HFFc6 (cell line): ENCODE results near the gene STRN. TPM values are rescaled to one million over a fixed set of nuclear protein-coding genes. Genes with fewer than 3 reads are reported as not detected.
A peak's percentile ranks its signal among the peaks of the same experiment; 100 is the strongest.
"Not testable (repeated sequence)": the region's sequence is repeated elsewhere in the genome, so short reads cannot be mapped to it uniquely, and the experiment has no call there.

Experiments used
- DNase-seq: peaks from one replicate; pipeline ENCODE4 v3.0.0-alpha.2; 2018
- H3K27ac Mint-ChIP-seq: 2 replicates; pipeline ENCODE4 v1.8.0; 2020; ENCODE audit warnings: mild to moderate bottlenecking, mixed read lengths
- H3K27me3 Mint-ChIP-seq: 2 replicates; pipeline ENCODE4 v1.8.0; 2021; ENCODE audit warnings: mild to moderate bottlenecking, moderate library complexity, mixed read lengths; ENCODE audit not compliant: insufficient read depth
- H3K36me3 Mint-ChIP-seq: 2 replicates; pipeline ENCODE4 v1.8.0; 2021; ENCODE audit warnings: low read depth, mixed read lengths
- H3K4me1 Mint-ChIP-seq: 2 replicates; pipeline ENCODE4 v1.8.0; 2020; ENCODE audit warnings: low read depth, mixed read lengths
- H3K4me3 Mint-ChIP-seq: 2 replicates; pipeline ENCODE4 v1.8.0; 2020; ENCODE audit warnings: mild to moderate bottlenecking, moderate library complexity, mixed read lengths
- H3K9me3 Mint-ChIP-seq: 2 replicates; pipeline ENCODE4 v1.8.0; 2020; ENCODE audit warnings: mild to moderate bottlenecking, mixed read lengths
- CTCF ChIP-seq: fragments of 200-600 bp; sonication (generic); IDR thresholded peaks from 2 replicates; pipeline ENCODE4 v1.5.0; 2021; ENCODE audit warnings: antibody characterized with exemption, mild to moderate bottlenecking
- total RNA-seq, 6 experiments: library from RNA; stranded (reverse); fragmentation: NEBNext Ultra II Directional; extraction: Animal tissue kit (Norgen Biotek cat#: 25700); gene quantifications; 2 replicates in 1 of 6; 3 replicates in 5 of 6; pipeline ENCODE4 v1.2.3, GENCODE V29; 2021

STRN gene
- total RNA-seq, 6 experiments from 2014 or later: 15.4 to 22.4 (median 20.0) TPM

GRCh38 chr2:36951027-36951518 is 15.3 kb downstream of the STRN start:
- DNase-seq: no peak
- H3K4me1 Mint-ChIP-seq: peaks cover 39% of the 10 kb centered on the region
- no peaks in the 10 kb centered on the region; the same call in 1 of the 2 replicates for H3K27me3 Mint-ChIP-seq
- no peak overlapping the region for H3K4me3 Mint-ChIP-seq
- H3K9me3 Mint-ChIP-seq: no peaks in the 10 kb centered on the region
- no peak for TF ChIP-seq CTCF
- H3K36me3 Mint-ChIP-seq: peaks cover 6% of the 10 kb centered on the region; the same call in 1 of the 2 replicates
- peak overlapping the region; percentile 23 for H3K27ac Mint-ChIP-seq

DNA sequence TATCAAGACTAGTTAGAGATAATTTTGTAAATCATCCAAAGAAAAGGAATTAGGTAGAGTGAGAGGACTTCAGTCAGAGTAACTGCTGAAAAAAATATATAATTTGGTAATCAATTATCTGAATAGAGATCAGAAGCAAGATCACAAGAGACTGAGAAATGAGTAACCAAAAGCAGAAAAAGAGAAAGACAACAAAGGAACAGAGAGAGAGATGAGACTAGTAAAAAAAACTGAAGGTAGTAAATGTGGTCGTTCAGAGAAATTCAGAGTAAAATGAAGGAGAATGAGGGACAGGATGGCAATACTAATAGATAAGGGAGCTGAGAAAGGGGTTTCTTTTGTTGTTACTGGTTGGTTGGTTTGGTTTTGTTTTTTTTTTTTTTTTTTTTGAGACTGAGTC is 16.5 kb downstream of the STRN start:
- Mint-ChIP-seq H3K27ac (peak overlapping the region; percentile 32; the same call in 1 of the 2 replicates), H3K4me1 (peaks cover 39% of the 10 kb centered on the region), H3K4me3 (no peak overlapping the region), H3K36me3 (peaks cover 6% of the 10 kb centered on the region; the same call in 1 of the 2 replicates), H3K9me3 (no peaks in the 10 kb centered on the region), H3K27me3 (no peaks in the 10 kb centered on the region; the same call in 1 of the 2 replicates)
- no peak for DNase-seq
- TF ChIP-seq CTCF: no peak

DNA sequence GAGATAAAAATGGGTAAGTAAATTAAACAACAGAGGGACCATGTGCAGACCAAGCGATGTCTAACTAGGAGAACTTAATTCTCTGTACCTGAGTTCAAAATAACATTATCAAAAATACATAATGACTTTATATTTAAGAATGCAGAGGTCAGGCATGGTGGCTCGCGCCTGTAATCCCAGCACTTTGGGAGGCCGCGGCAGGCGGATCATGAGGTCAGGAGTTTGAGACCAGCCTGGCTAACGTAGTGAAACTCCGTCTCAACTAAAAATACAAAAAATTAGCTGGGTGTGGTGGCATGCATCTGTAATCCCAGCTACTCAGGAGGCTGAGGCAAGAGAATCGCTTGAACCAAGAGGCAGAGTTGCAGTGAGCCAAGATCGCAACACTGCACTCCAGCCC is 21.1 kb downstream of the STRN start:
- not testable (repeated sequence) for H3K4me3 Mint-ChIP-seq, H3K27me3 Mint-ChIP-seq, H3K4me1 Mint-ChIP-seq, H3K36me3 Mint-ChIP-seq, H3K27ac Mint-ChIP-seq, H3K9me3 Mint-ChIP-seq, DNase-seq

DNA sequence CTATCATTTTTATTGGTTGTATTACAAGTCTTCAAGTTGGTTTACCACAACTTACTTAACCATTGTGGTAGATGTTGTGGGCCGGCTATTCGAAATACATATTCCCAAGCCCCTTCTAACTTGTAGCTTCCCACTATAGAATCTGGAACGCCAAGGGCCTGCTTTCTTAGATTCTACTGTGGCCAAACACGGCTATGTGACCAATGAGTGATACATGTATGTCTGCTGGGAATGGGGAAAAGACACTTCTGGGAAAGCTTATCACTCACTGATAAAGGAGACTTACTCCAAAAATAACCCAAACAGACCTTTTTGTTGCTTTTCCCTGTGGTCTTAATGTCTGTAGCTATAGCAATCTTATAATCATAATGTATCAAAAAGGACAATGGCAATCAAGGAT is 24.5 kb downstream of the STRN start:
- Mint-ChIP-seq H3K9me3 (no peaks in the 10 kb centered on the region), H3K36me3 (no peaks in the 10 kb centered on the region), H3K27ac (no peak overlapping the region), H3K4me3 (no peak overlapping the region), H3K4me1 (peaks cover 1% of the 10 kb centered on the region; the same call in 1 of the 2 replicates), H3K27me3 (no peaks in the 10 kb centered on the region)
- no peak for DNase-seq
- TF ChIP-seq CTCF: no peak

GRCh38 chr2:36936526-36936925 is 29.8 kb downstream of the STRN start:
- H3K4me1 Mint-ChIP-seq, H3K27me3 Mint-ChIP-seq, H3K9me3 Mint-ChIP-seq, DNase-seq, H3K36me3 Mint-ChIP-seq, H3K27ac Mint-ChIP-seq, H3K4me3 Mint-ChIP-seq: not testable (repeated sequence)

- not testable (repeated sequence) for DNase-seq, H3K27ac Mint-ChIP-seq, H3K4me3 Mint-ChIP-seq, H3K36me3 Mint-ChIP-seq, H3K9me3 Mint-ChIP-seq, H3K27me3 Mint-ChIP-seq
- H3K4me1 Mint-ChIP-seq: peaks cover 27% of the 10 kb centered on the region
Measured at GRCh38 chr2:36931688-36932087, 34.6 kb downstream of the STRN start.

DNA sequence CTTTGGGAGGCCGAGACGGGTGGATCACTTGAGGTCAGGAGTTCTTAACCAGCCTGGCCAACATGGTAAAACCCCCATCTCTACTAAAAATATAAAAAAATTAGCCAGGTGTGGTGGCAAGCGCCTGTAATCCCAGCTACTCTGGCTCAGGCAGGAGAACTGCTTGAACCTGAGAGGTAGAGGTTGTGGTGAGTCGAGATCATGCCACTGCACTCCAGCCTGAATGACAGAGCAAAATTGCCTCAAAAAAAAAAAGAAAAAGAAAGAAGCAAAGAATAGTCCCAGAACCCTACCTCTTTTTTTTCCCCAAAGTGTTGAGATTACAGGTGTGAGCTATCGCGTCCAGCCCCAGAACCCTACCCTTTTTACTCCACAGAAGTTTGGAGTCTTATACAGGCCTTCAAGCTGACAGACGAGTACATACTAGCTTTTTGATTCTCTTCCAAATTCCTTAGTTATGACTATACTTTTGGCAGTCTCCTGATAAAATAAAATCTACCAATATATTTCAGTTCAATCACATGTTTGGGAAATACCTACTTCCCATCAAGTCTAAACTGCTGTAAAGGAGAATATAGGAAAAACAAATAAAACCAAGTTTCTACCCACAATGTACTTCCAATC is 35.4 kb downstream of the STRN start:
- peak; percentile 43 for DNase-seq
- Mint-ChIP-seq H3K4me1 (peaks cover 30% of the 10 kb centered on the region), H3K4me3 (peak overlapping the region; percentile 15; the same call in 1 of the 2 replicates), H3K27ac (peak overlapping the region; percentile 89)
- not testable (repeated sequence) for H3K36me3 Mint-ChIP-seq, H3K9me3 Mint-ChIP-seq, H3K27me3 Mint-ChIP-seq

DNA sequence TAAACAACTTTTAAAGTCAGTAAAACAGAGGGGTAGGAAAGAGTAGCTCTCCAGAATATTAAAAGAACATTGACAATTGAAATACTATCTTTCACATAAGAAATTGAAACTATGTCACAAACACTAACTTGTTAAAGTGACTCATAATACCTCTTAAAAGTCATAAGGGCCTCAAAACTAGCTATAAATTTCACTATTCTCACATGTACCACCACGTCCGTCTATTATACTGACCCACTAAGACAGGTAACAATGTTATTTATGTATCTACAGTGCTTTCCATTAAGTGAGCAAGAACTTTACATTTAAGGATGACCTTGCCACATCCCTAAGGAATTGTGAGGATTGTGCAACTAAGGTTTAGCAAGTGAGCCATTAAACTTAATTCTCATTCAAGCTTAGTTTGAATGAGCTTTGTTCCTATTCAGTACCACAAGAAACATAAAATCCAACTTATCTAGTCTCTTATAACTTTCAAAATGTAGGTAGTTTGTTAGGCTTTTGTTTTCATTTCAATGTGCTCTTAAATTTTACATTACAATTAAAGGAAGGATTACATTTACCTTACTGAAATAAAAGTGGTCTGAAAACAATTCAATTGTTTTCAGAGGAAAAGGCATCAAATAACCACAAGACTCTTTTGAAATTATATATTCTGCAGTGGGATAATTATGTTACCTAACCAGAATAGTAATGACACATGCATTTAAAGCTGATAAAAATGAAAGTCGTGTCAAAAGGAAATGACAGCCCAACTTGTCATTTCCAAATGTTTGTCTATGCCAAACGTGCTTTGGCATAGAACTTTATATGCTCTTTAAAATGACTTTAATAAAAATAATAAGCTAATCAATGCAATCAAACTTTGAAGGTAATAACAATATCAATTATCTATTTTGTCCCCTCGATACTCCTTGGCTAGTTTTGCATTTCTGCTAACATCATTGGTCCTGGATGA is 39.9 kb downstream of the STRN start:
- Mint-ChIP-seq H3K4me3 (peak overlapping the region; percentile 47), H3K27ac (peak overlapping the region; percentile 52), H3K36me3 (peaks cover 11% of the 10 kb centered on the region), H3K4me1 (peaks cover 39% of the 10 kb centered on the region)
- H3K9me3 Mint-ChIP-seq, DNase-seq, H3K27me3 Mint-ChIP-seq: not testable (repeated sequence)

- H3K9me3 Mint-ChIP-seq, H3K4me3 Mint-ChIP-seq, H3K27me3 Mint-ChIP-seq, H3K27ac Mint-ChIP-seq, DNase-seq: not testable (repeated sequence)
- Mint-ChIP-seq H3K36me3 (peaks cover 11% of the 10 kb centered on the region), H3K4me1 (peaks cover 39% of the 10 kb centered on the region)
Measured at GRCh38 chr2:36922629-36923028, 43.7 kb downstream of the STRN start.
